Activated B cell treated with CpG ODN at 0.5 μM for 24 hours (primary cell): ENCODE data around the gene NFX1. TPM values are rescaled to one million over a fixed set of nuclear protein-coding genes. Genes with fewer than 3 reads are reported as not detected.
"Not testable (repeated sequence)": the region's sequence is repeated elsewhere in the genome, so short reads cannot be mapped to it uniquely, and the experiment has no call there.

Experiments
- ATAC-seq: fragments of 200-7000 bp; cut with Tn5 transposase; one replicate; pipeline ENCODE4 v1.10.0; 2021; ENCODE audit warnings: low read depth, mild to moderate bottlenecking, moderate library complexity
- CTCF ChIA-PET: fragments of 350-600 bp; sonication (Branson Sonifier 250); formaldehyde crosslinking; loops from one replicate; lab custom pipeline; 2021; ENCODE audit warnings: antibody characterized with exemption; lab: Charles Lee
- POLR2A ChIA-PET: fragments of 350-600 bp; sonication (Branson Sonifier 250); formaldehyde crosslinking; loops from one replicate; lab custom pipeline; 2021; ENCODE audit warnings: antibody characterized with exemption; lab: Charles Lee
- DNase-seq: peaks from one replicate; pipeline ENCODE4 v3.0.0; 2022
- H3K27ac Mint-ChIP-seq: one replicate; pipeline ENCODE4 v1.8.0; 2020; ENCODE audit warnings: mixed read lengths
- H3K27me3 Mint-ChIP-seq: one replicate; pipeline ENCODE4 v1.8.0; 2021; ENCODE audit warnings: mixed read lengths
- H3K36me3 Mint-ChIP-seq: one replicate; pipeline ENCODE4 v1.8.0; 2021; ENCODE audit warnings: low read depth, mixed read lengths
- H3K4me1 Mint-ChIP-seq: one replicate; pipeline ENCODE4 v1.8.0; 2021; ENCODE audit warnings: mixed read lengths
- H3K4me3 Mint-ChIP-seq: one replicate; pipeline ENCODE4 v1.8.0; 2020; ENCODE audit warnings: mild to moderate bottlenecking, mixed read lengths
- H3K9me3 Mint-ChIP-seq: one replicate; pipeline ENCODE4 v1.8.0; 2020; ENCODE audit warnings: mixed read lengths
- intact Hi-C: fragments of 100-400 bp; cut with micrococcal nuclease; formaldehyde crosslinking; loops from one replicate; pipeline ENCODE4 v1.15.1; 2024
- total RNA-seq: library from RNA; stranded (reverse); gene quantifications from 2 replicates; pipeline ENCODE4 v1.2.3, GENCODE V29; 2022
- TF ChIP-seq, protein P1 (sequence below): fragments of 200-600 bp; IDR thresholded peaks from one replicate; pipeline ENCODE4 v1.8.0; 2022; ENCODE audit warnings: antibody characterized with exemption, mild to moderate bottlenecking

Gene NFX1
- total RNA-seq, 1 donor from 2014 or later = 57.2 TPM

DNA sequence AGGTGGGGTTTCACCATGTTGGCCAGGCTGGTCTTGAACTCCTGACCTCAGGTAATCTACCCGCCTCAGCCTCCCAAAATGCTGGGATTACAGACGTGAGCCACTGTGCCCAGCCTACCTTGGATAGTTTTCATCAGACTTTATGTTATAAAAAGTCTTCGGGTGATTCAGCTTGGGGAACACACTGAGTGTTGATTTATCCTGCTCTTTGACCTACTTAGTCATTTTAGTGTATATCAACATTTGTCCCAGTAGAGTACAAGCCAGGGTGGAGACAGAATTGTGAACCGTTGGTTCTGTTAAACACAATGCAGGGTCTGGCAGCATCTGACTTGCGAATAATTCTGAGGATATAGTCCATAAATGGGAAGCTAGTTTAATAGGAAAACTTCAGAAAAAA lies 39.7 kb downstream of the NFX1 start:
- no peaks in the 10 kb centered on the region for H3K9me3 Mint-ChIP-seq
- TF ChIP-seq, protein P1, sequence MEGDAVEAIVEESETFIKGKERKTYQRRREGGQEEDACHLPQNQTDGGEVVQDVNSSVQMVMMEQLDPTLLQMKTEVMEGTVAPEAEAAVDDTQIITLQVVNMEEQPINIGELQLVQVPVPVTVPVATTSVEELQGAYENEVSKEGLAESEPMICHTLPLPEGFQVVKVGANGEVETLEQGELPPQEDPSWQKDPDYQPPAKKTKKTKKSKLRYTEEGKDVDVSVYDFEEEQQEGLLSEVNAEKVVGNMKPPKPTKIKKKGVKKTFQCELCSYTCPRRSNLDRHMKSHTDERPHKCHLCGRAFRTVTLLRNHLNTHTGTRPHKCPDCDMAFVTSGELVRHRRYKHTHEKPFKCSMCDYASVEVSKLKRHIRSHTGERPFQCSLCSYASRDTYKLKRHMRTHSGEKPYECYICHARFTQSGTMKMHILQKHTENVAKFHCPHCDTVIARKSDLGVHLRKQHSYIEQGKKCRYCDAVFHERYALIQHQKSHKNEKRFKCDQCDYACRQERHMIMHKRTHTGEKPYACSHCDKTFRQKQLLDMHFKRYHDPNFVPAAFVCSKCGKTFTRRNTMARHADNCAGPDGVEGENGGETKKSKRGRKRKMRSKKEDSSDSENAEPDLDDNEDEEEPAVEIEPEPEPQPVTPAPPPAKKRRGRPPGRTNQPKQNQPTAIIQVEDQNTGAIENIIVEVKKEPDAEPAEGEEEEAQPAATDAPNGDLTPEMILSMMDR = no peak
- H3K36me3 Mint-ChIP-seq = peaks cover 78% of the 10 kb centered on the region
- CTCF ChIA-PET = no interaction called here
- no peak overlapping the region for H3K4me3 Mint-ChIP-seq
- no peaks in the 10 kb centered on the region for H3K4me1 Mint-ChIP-seq
- no peaks in the 10 kb centered on the region for H3K27me3 Mint-ChIP-seq
- no peak overlapping the region for H3K27ac Mint-ChIP-seq
- POLR2A ChIA-PET = no interaction called here
- intact Hi-C loops = loop anchor here (5.0 kb wide), 1 partner anchor 43 kb away; no protein-coding TSS in a partner anchor
- ATAC-seq (no peak), DNase-seq (no peak)

DNA sequence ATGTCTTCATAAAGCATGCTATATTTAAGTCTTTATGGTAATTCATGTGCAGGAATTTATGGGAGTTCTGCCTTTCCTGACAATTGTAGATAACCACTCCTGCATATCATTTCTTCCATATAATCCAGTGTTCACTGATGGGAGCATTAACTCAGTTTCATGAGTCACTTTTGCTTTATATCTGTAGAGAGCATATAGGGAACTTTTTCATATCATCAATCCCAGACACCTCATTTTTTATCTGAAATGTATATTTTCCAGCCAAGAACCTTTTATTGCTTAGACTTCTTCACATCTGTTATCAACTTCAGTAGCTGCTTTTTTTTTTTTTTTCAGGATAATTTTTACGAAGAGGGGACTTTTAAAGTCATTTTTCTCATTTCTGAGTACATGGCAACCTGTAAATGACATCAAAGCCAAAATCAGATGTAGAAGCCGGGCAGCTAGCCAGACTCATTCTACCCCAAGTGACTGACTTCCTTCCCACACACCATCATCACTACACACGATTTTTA lies 41.1 kb downstream of the NFX1 start:
- Mint-ChIP-seq H3K4me3 (no peak overlapping the region), H3K36me3 (peaks cover 79% of the 10 kb centered on the region), H3K9me3 (no peaks in the 10 kb centered on the region), H3K4me1 (no peaks in the 10 kb centered on the region), H3K27ac (no peak overlapping the region), H3K27me3 (no peaks in the 10 kb centered on the region)
- POLR2A ChIA-PET = no interaction called here
- no peak for DNase-seq
- ATAC-seq = no peak
- CTCF ChIA-PET = no interaction called here
- intact Hi-C loops = no loop called here
- TF ChIP-seq, protein P1 = no peak

DNA sequence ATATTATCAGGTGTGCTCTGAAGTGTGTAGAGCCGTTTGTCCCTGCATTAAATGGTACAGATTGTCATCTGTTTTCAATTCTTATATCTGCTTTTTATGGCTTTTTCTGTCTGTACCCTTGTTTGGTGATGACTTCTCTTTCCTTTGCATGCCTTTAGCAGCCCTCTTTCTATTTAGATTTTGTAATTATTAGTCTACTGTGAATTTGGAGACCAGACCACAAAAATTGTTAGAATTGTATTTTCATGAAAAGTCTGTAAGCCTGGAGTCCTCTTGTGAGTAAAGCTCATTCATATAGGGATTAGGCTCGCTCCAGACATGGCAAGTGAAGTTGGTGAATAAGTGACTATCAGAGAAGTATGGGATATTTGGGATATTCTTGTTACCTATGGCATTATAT lies 41.7 kb downstream of the NFX1 start:
- H3K36me3 Mint-ChIP-seq = peaks cover 78% of the 10 kb centered on the region
- TF ChIP-seq, protein P1 = no peak
- CTCF ChIA-PET = no interaction called here
- intact Hi-C loops = no loop called here
- no peak for DNase-seq
- no peaks in the 10 kb centered on the region for H3K9me3 Mint-ChIP-seq
- POLR2A ChIA-PET = interaction anchor here (0.6 to 1.7 kb wide), 2 partner anchors 34 to 42 kb away, joined by 5 read pairs; partner anchors contain the start of gene NFX1
- no peak overlapping the region for H3K27ac Mint-ChIP-seq
- H3K27me3 Mint-ChIP-seq = no peaks in the 10 kb centered on the region
- ATAC-seq = no peak
- H3K4me3 Mint-ChIP-seq = no peak overlapping the region
- no peaks in the 10 kb centered on the region for H3K4me1 Mint-ChIP-seq

DNA sequence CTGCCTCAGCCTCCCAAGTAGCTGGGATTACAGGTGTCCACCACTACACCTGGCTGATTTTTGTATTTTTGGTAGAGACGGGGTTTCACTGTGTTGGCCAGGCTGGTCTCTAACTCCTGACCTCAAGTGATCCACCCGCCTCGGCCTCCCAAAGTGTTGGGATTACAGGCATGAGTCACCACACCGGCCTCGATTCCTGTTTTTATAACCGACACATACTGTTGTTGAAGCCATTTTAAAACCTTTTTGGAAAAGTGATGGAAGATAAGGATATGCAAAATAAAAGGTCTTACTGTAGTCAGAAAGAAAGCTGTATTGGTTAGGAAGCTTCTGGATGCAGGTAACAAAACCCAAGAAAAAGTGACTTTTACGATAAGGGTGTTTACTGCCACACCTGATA lies 42.6 kb downstream of the NFX1 start:
- H3K27ac Mint-ChIP-seq, H3K9me3 Mint-ChIP-seq, DNase-seq, H3K4me1 Mint-ChIP-seq, H3K27me3 Mint-ChIP-seq, H3K4me3 Mint-ChIP-seq, intact Hi-C loops, CTCF ChIA-PET, ATAC-seq: not testable (repeated sequence)
- H3K36me3 Mint-ChIP-seq = peaks cover 81% of the 10 kb centered on the region
- POLR2A ChIA-PET = interaction anchor here (1.7 kb wide), 1 partner anchor 35 kb away, joined by 5 read pairs; no protein-coding TSS in a partner anchor

DNA sequence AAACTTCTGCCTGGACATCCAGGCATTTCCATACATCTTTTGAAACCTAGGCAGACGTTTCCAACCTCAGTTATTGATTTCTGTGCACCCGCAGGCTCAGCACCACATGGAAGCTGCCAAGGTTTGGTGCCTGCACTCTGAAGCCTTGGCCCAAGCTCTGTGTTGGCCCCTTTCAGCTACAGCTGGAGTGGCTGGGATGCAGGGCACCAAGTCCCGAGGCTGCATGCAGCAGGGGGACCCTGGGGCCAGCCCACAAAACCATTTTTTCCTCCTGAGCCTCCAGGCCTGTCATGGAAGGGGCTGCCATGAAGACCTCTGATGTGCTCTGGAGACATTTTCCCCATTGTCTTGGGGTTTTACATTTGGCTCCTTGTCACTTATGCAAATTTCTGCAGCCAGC lies 49.9 kb downstream of the NFX1 start:
- DNase-seq (no peak), ATAC-seq (no peak)
- ChIA-PET POLR2A (no interaction called here), CTCF (no interaction called here)
- intact Hi-C loops = loop anchor here (5.0 kb wide), 1 partner anchor 43 kb away; no protein-coding TSS in a partner anchor
- no peaks in the 10 kb centered on the region for H3K4me1 Mint-ChIP-seq
- H3K27ac Mint-ChIP-seq = no peak overlapping the region
- H3K4me3 Mint-ChIP-seq = no peak overlapping the region
- TF ChIP-seq, protein P1 = no peak
- H3K36me3 Mint-ChIP-seq = peaks cover 82% of the 10 kb centered on the region
- no peaks in the 10 kb centered on the region for H3K27me3 Mint-ChIP-seq
- peaks cover 12% of the 10 kb centered on the region for H3K9me3 Mint-ChIP-seq

DNA sequence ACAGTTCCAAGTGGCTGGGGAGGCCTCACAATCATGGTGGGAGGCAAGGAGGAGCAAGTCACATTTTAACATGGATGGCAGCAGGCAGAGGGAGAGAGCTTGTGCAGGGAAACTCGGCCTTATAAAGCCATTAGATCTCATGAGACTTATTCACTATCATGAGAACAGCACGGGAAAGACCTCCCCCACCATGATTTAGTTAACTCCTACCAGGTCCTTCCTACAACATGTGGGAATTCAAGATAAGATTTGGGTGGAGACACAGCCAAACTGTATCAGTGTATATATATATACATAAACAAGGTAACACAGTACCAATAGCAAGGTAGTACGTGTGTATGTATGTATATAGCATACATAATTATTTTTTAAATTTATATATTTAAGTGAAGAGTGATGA lies 50.9 kb downstream of the NFX1 start:
- TF ChIP-seq, protein P1 = no peak
- no peak for DNase-seq
- intact Hi-C loops = loop anchor here (5.0 kb wide), 1 partner anchor 44 kb away; no protein-coding TSS in a partner anchor
- no peak overlapping the region for H3K4me3 Mint-ChIP-seq
- H3K27ac Mint-ChIP-seq = no peak overlapping the region
- no peak for ATAC-seq
- H3K36me3 Mint-ChIP-seq = peaks cover 84% of the 10 kb centered on the region
- peaks cover 12% of the 10 kb centered on the region for H3K9me3 Mint-ChIP-seq
- no peaks in the 10 kb centered on the region for H3K4me1 Mint-ChIP-seq
- ChIA-PET CTCF (no interaction called here), POLR2A (no interaction called here)
- H3K27me3 Mint-ChIP-seq = no peaks in the 10 kb centered on the region
